HL-60 (cell line): Measurements from ENCODE around the gene SLC9A7.

Experiments
- DNase-seq, 2 experiments: peaks; one replicate each; pipeline ENCODE4 v3.0.0-alpha.2; 2010 to 2020; ENCODE audit warnings: low read depth in 1 of 2, low spot score in 1 of 2
- H3K27ac ChIP-seq: fragments of 250-450 bp; sonication (Bioruptor Pico); replicated peaks from 2 replicates; pipeline ENCODE4 v1.5.1; 2020; ENCODE audit warnings: mild to moderate bottlenecking, moderate library complexity
- H3K27me3 ChIP-seq: fragments of 250-450 bp; sonication (Bioruptor Pico); 2 replicates; pipeline ENCODE4 v1.5.1; 2021; ENCODE audit warnings: mild to moderate bottlenecking, moderate library complexity; ENCODE audit not compliant: insufficient read depth, poor library complexity, severe bottlenecking
- H3K4me3 ChIP-seq: replicated peaks from 2 replicates; pipeline ENCODE4 v1.5.1; 2011; ENCODE audit warnings: mild to moderate bottlenecking, control low read depth, low read length; ENCODE audit not compliant: insufficient read depth
- CTCF ChIP-seq: IDR thresholded peaks from one replicate; pipeline ENCODE4 v1.5.1; 2011; ENCODE audit warnings: low read length, control low read depth, inconsistent platforms; ENCODE audit not compliant: insufficient read depth
- GABPA ChIP-seq: IDR thresholded peaks from 2 replicates; pipeline ENCODE4 v1.6.1; 2012; ENCODE audit warnings: low read depth
- POLR2AphosphoS5 ChIP-seq: IDR thresholded peaks from 2 replicates; pipeline ENCODE4 v1.6.1; 2012; ENCODE audit warnings: low read depth
- REST ChIP-seq: IDR thresholded peaks from 2 replicates; pipeline ENCODE4 v1.6.1; 2012; ENCODE audit warnings: low read depth; ENCODE audit not compliant: insufficient replicate concordance
- SPI1 ChIP-seq: IDR thresholded peaks from 2 replicates; pipeline ENCODE4 v1.6.1; 2012; ENCODE audit warnings: low read depth, mild to moderate bottlenecking, borderline replicate concordance

The SLC9A7 gene

GRCh38 chrX:46611658-46612362 is 147.1 kb downstream of the SLC9A7 start:
- H3K4me3 ChIP-seq, result no peak overlapping the region
- no peaks in the 10 kb centered on the region for H3K27me3 ChIP-seq
- H3K27ac ChIP-seq, result no peak overlapping the region
- DNase-seq, result no peak
- no peak for TF ChIP-seq REST
- TF ChIP-seq GABPA, result no peak
- no peak for TF ChIP-seq SPI1
- TF ChIP-seq POLR2AphosphoS5, result no peak
- no peak for TF ChIP-seq CTCF

- TF ChIP-seq CTCF, result no peak
- TF ChIP-seq REST, result no peak
- TF ChIP-seq SPI1, result no peak
- no peak for TF ChIP-seq POLR2AphosphoS5
- no peak for TF ChIP-seq GABPA
- DNase-seq, result no peak
- Histone ChIP-seq H3K27me3 (no peaks in the 10 kb centered on the region), H3K4me3 (no peak overlapping the region), H3K27ac (no peak overlapping the region)
Observed at GRCh38 chrX:46610070-46610658, 148.8 kb downstream of the SLC9A7 start.

- Histone ChIP-seq H3K27me3 (no peaks in the 10 kb centered on the region), H3K4me3 (no peak overlapping the region), H3K27ac (no peak overlapping the region)
- TF ChIP-seq SPI1 (no peak), POLR2AphosphoS5 (no peak), GABPA (no peak), REST (no peak)
- DNase-seq, result no peak
Observed at GRCh38 chrX:46607916-46608315, 151.0 kb downstream of the SLC9A7 start.
